ENCODE measurements around the gene OPN3. TPM values are rescaled to one million over a fixed set of nuclear protein-coding genes. Genes with fewer than 3 reads are reported as not detected.

OPN3 gene
- polyA plus RNA-seq, 1 donor from 2014 or later = 2.7 TPM

GRCh38 chr1:241658081-241658793 is 18.1 kb upstream of the OPN3 start:
- H3K36me3 ChIP-seq (ENCODE audit: insufficient read depth, low read length) = no peaks in the 10 kb centered on the region
- no peak overlapping the region for H3K27ac ChIP-seq (ENCODE audit: low read length)
- H3K9ac ChIP-seq (ENCODE audit: low read length) = no peak overlapping the region
- no peak overlapping the region for H2AFZ ChIP-seq (ENCODE audit: low read depth, low read length)
- H3K9me2 ChIP-seq (ENCODE audit: insufficient read depth, low read length) = no peaks in the 10 kb centered on the region
- no peaks in the 10 kb centered on the region for H3K27me3 ChIP-seq (ENCODE audit: insufficient read depth, low read depth, low read length)
- no peak overlapping the region for H3K4me2 ChIP-seq (ENCODE audit: low read length)
- no peak overlapping the region for H3K4me3 ChIP-seq (ENCODE audit: low read length)
- H4K20me1 ChIP-seq (ENCODE audit: insufficient read depth) = no peaks in the 10 kb centered on the region
- TF ChIP-seq MXI1 (conservative IDR thresholded peaks at IDR 0.05; ENCODE audit: poor library complexity, severe bottlenecking) (no peak), RAD21 (conservative IDR thresholded peaks at IDR 0.05) (no peak)
- no peaks in the 10 kb centered on the region for H3K9me3 ChIP-seq (ENCODE audit: low read length)
- H3K79me2 ChIP-seq (replicated peaks; ENCODE audit: insufficient read depth, low read length) = no peaks in the 10 kb centered on the region
- no peaks in the 10 kb centered on the region for H3F3A ChIP-seq (ENCODE audit: insufficient read depth, low read length, poor library complexity, severe bottlenecking)

DNA sequence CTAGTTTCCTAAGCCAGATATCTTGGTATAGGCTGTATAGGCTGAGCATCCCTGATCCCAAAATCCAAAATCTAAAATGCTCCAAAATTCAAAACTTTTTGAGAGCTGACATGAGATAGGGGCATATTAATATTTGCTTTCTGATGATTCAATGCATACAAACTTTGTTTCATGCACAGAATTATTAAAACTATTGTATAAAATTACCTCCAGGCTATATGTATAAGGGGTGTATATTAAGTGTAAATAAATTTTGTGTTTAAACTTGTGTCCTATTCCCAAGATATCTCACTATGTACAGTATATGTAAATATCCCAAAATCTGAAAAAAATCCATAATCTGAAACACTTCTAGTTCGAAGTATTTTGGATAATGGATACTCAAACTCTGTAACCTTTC is 14.5 kb upstream of the OPN3 start:
- Histone ChIP-seq H3F3A (ENCODE audit: insufficient read depth, low read length, poor library complexity, severe bottlenecking) (no peaks in the 10 kb centered on the region), H4K20me1 (ENCODE audit: insufficient read depth) (no peaks in the 10 kb centered on the region), H3K79me2 (replicated peaks; ENCODE audit: insufficient read depth, low read length) (no peaks in the 10 kb centered on the region), H2AFZ (ENCODE audit: low read depth, low read length) (no peak overlapping the region), H3K4me3 (ENCODE audit: low read length) (no peak overlapping the region), H3K9me2 (ENCODE audit: insufficient read depth, low read length) (no peaks in the 10 kb centered on the region), H3K9me3 (ENCODE audit: low read length) (no peaks in the 10 kb centered on the region), H3K36me3 (ENCODE audit: insufficient read depth, low read length) (no peaks in the 10 kb centered on the region), H3K27me3 (ENCODE audit: insufficient read depth, low read depth, low read length) (no peaks in the 10 kb centered on the region), H3K4me2 (ENCODE audit: low read length) (no peak overlapping the region), H3K27ac (ENCODE audit: low read length) (no peak overlapping the region), H3K9ac (ENCODE audit: low read length) (no peak overlapping the region)
- TF ChIP-seq SMC3 (conservative IDR thresholded peaks at IDR 0.05; ENCODE audit: poor library complexity) = no peak
- TF ChIP-seq, protein P1, sequence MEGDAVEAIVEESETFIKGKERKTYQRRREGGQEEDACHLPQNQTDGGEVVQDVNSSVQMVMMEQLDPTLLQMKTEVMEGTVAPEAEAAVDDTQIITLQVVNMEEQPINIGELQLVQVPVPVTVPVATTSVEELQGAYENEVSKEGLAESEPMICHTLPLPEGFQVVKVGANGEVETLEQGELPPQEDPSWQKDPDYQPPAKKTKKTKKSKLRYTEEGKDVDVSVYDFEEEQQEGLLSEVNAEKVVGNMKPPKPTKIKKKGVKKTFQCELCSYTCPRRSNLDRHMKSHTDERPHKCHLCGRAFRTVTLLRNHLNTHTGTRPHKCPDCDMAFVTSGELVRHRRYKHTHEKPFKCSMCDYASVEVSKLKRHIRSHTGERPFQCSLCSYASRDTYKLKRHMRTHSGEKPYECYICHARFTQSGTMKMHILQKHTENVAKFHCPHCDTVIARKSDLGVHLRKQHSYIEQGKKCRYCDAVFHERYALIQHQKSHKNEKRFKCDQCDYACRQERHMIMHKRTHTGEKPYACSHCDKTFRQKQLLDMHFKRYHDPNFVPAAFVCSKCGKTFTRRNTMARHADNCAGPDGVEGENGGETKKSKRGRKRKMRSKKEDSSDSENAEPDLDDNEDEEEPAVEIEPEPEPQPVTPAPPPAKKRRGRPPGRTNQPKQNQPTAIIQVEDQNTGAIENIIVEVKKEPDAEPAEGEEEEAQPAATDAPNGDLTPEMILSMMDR (IDR thresholded peaks at IDR 0.05; ENCODE audit: poor library complexity, severe bottlenecking) = no peak
- TF ChIP-seq EP300 (conservative IDR thresholded peaks at IDR 0.05; ENCODE audit: poor library complexity, severe bottlenecking) = no peak
- TF ChIP-seq MXI1 (conservative IDR thresholded peaks at IDR 0.05; ENCODE audit: poor library complexity, severe bottlenecking) = no peak
- TF ChIP-seq POLR2AphosphoS5 (IDR thresholded peaks at IDR 0.05) = no peak
- no peak for TF ChIP-seq EZH2 (IDR thresholded peaks at IDR 0.05; ENCODE audit: borderline replicate concordance, insufficient read depth, low read length, poor library complexity, severe bottlenecking)
- TF ChIP-seq TAF1 (IDR thresholded peaks at IDR 0.05; ENCODE audit: low read depth) = no peak
- no peak for TF ChIP-seq RAD21 (conservative IDR thresholded peaks at IDR 0.05)
- TF ChIP-seq, protein P2, sequence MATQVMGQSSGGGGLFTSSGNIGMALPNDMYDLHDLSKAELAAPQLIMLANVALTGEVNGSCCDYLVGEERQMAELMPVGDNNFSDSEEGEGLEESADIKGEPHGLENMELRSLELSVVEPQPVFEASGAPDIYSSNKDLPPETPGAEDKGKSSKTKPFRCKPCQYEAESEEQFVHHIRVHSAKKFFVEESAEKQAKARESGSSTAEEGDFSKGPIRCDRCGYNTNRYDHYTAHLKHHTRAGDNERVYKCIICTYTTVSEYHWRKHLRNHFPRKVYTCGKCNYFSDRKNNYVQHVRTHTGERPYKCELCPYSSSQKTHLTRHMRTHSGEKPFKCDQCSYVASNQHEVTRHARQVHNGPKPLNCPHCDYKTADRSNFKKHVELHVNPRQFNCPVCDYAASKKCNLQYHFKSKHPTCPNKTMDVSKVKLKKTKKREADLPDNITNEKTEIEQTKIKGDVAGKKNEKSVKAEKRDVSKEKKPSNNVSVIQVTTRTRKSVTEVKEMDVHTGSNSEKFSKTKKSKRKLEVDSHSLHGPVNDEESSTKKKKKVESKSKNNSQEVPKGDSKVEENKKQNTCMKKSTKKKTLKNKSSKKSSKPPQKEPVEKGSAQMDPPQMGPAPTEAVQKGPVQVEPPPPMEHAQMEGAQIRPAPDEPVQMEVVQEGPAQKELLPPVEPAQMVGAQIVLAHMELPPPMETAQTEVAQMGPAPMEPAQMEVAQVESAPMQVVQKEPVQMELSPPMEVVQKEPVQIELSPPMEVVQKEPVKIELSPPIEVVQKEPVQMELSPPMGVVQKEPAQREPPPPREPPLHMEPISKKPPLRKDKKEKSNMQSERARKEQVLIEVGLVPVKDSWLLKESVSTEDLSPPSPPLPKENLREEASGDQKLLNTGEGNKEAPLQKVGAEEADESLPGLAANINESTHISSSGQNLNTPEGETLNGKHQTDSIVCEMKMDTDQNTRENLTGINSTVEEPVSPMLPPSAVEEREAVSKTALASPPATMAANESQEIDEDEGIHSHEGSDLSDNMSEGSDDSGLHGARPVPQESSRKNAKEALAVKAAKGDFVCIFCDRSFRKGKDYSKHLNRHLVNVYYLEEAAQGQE (IDR thresholded peaks at IDR 0.05; ENCODE audit: borderline replicate concordance) = no peak

Measured in neural cell (in vitro differentiated cells).